Ureter (tissue), 1 donor: Measurements from ENCODE around the gene SPINK7. TPM values are rescaled to one million over a fixed set of nuclear protein-coding genes. Genes with fewer than 3 reads are reported as not detected.
"Not testable (repeated sequence)": the region's sequence is repeated elsewhere in the genome, so short reads cannot be mapped to it uniquely, and the experiment has no call there.

Source experiments
- DNase-seq: peaks from one replicate; pipeline ENCODE4 v3.0.0-alpha.2; 2020; ENCODE audit warnings: low spot score
- total RNA-seq: library from RNA; stranded (reverse); gene quantifications from one replicate; pipeline ENCODE4 v1.2.4, GENCODE V29; 2023
- donor health status: DM: yes; HTN: yes; CAD: no.

Gene SPINK7
- total RNA-seq, result not detected

- DNase-seq, result no peak
Observed at GRCh38 chr5:148312153-148312552, at the start of gene SPINK7. SPINK7 (plus strand) TSS chr5:148312423; CDS start chr5:148312484, 61 bp downstream.

GRCh38 chr5:148267962-148268361, 44.3 kb upstream of the SPINK7 start:
- no peak for DNase-seq

- DNase-seq, result no peak
Observed at GRCh38 chr5:148268566-148268965, 43.7 kb upstream of the SPINK7 start, which contains the start of gene SPINK13. SPINK13 (plus strand) TSS chr5:148268794; CDS start chr5:148270073, 1,279 bp downstream.

GRCh38 chr5:148275129-148275528, 37.1 kb upstream of the SPINK7 start:
- DNase-seq, result not testable (repeated sequence)

GRCh38 chr5:148280893-148281292, 31.3 kb upstream of the SPINK7 start:
- not testable (repeated sequence) for DNase-seq

- not testable (repeated sequence) for DNase-seq
Observed at GRCh38 chr5:148281336-148281735, 30.9 kb upstream of the SPINK7 start.

GRCh38 chr5:148290271-148291195, 21.7 kb upstream of the SPINK7 start:
- DNase-seq, result no peak

- DNase-seq, result no peak
Observed at GRCh38 chr5:148297731-148298130, 14.5 kb upstream of the SPINK7 start.

- no peak for DNase-seq
Observed at GRCh38 chr5:148306446-148306845, 5.8 kb upstream of the SPINK7 start.

- no peak for DNase-seq
Observed at GRCh38 chr5:148309019-148309418, 3.2 kb upstream of the SPINK7 start.

- no peak for DNase-seq
Observed at GRCh38 chr5:148309746-148310145, 2.5 kb upstream of the SPINK7 start.

- no peak for DNase-seq
Observed at GRCh38 chr5:148311484-148311883, 739 bp upstream of the SPINK7 start.

- no peak for DNase-seq
Observed at GRCh38 chr5:148314187-148314586, 2.0 kb downstream of the SPINK7 start.

GRCh38 chr5:148314731-148315130, 2.5 kb downstream of the SPINK7 start:
- no peak for DNase-seq

GRCh38 chr5:148320011-148320963, 8.1 kb downstream of the SPINK7 start:
- DNase-seq, result not testable (repeated sequence)

- no peak for DNase-seq
Observed at GRCh38 chr5:148333262-148333849, 21.1 kb downstream of the SPINK7 start.

- no peak for DNase-seq
Observed at GRCh38 chr5:148335259-148335658, 23.0 kb downstream of the SPINK7 start, which contains the start of gene SPINK9. SPINK9 (plus strand) TSS chr5:148335559; CDS start chr5:148335614, 55 bp downstream.

- DNase-seq, result no peak
Observed at GRCh38 chr5:148336704-148337435, 24.6 kb downstream of the SPINK7 start.

- no peak for DNase-seq
Observed at GRCh38 chr5:148342371-148343045, 30.3 kb downstream of the SPINK7 start.

GRCh38 chr5:148343046-148343407, 30.8 kb downstream of the SPINK7 start:
- no peak for DNase-seq
